HL-60 (cell line): Measurements from ENCODE around the gene SFMBT1.

Source experiments
- GABPA ChIP-seq: IDR thresholded peaks from 2 replicates; pipeline ENCODE4 v1.6.1; 2012; ENCODE audit warnings: low read depth
- POLR2AphosphoS5 ChIP-seq: IDR thresholded peaks from 2 replicates; pipeline ENCODE4 v1.6.1; 2012; ENCODE audit warnings: low read depth
- TF ChIP-seq, protein P1 (sequence below): IDR thresholded peaks from one replicate; pipeline ENCODE4 v1.5.1; 2011; ENCODE audit warnings: low read length, control low read depth, inconsistent platforms; ENCODE audit not compliant: insufficient read depth
- TF ChIP-seq, protein P2 (sequence below): IDR thresholded peaks from 2 replicates; pipeline ENCODE4 v1.6.1; 2012; ENCODE audit warnings: low read depth; ENCODE audit not compliant: insufficient replicate concordance

DNA sequence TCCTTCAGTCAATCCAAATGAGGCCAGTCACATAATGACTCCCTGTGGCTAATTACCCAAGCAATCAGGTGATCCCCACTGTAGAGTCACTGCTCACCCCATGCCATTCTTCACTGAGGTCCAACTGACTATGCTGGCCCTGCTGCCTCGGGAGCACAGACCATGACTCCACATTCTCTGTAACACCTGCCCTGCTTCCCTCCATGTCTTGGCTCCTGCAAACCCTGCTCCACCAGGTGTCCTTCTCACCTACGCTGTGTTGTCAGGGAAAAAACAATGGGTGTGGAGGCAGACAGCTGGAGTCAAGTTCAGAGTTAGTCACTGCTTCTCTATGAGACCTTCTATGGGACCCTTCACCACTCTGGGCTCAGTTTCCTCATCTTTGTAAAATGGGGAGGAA, 6.1 kb upstream of the SFMBT1 start:
- TF ChIP-seq, protein P1, sequence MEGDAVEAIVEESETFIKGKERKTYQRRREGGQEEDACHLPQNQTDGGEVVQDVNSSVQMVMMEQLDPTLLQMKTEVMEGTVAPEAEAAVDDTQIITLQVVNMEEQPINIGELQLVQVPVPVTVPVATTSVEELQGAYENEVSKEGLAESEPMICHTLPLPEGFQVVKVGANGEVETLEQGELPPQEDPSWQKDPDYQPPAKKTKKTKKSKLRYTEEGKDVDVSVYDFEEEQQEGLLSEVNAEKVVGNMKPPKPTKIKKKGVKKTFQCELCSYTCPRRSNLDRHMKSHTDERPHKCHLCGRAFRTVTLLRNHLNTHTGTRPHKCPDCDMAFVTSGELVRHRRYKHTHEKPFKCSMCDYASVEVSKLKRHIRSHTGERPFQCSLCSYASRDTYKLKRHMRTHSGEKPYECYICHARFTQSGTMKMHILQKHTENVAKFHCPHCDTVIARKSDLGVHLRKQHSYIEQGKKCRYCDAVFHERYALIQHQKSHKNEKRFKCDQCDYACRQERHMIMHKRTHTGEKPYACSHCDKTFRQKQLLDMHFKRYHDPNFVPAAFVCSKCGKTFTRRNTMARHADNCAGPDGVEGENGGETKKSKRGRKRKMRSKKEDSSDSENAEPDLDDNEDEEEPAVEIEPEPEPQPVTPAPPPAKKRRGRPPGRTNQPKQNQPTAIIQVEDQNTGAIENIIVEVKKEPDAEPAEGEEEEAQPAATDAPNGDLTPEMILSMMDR = no peak
- TF ChIP-seq POLR2AphosphoS5 (no peak), GABPA (no peak)
- TF ChIP-seq, protein P2, sequence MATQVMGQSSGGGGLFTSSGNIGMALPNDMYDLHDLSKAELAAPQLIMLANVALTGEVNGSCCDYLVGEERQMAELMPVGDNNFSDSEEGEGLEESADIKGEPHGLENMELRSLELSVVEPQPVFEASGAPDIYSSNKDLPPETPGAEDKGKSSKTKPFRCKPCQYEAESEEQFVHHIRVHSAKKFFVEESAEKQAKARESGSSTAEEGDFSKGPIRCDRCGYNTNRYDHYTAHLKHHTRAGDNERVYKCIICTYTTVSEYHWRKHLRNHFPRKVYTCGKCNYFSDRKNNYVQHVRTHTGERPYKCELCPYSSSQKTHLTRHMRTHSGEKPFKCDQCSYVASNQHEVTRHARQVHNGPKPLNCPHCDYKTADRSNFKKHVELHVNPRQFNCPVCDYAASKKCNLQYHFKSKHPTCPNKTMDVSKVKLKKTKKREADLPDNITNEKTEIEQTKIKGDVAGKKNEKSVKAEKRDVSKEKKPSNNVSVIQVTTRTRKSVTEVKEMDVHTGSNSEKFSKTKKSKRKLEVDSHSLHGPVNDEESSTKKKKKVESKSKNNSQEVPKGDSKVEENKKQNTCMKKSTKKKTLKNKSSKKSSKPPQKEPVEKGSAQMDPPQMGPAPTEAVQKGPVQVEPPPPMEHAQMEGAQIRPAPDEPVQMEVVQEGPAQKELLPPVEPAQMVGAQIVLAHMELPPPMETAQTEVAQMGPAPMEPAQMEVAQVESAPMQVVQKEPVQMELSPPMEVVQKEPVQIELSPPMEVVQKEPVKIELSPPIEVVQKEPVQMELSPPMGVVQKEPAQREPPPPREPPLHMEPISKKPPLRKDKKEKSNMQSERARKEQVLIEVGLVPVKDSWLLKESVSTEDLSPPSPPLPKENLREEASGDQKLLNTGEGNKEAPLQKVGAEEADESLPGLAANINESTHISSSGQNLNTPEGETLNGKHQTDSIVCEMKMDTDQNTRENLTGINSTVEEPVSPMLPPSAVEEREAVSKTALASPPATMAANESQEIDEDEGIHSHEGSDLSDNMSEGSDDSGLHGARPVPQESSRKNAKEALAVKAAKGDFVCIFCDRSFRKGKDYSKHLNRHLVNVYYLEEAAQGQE = no peak
